Lung (tissue), 12 donors: Measurements from ENCODE around the gene MAP10. TPM values are rescaled to one million over a fixed set of nuclear protein-coding genes. Genes with fewer than 3 reads are reported as not detected.

Experiments used
- ATAC-seq: fragments of 200-7000 bp; cut with Tn5 transposase; one replicate; pipeline ENCODE4 v1.9.1; 2020; ENCODE audit warnings: moderate number of reproducible peaks; ENCODE audit not compliant: insufficient read depth, low FRiP score
- DNase-seq, 3 donors: peaks; one replicate each; pipeline ENCODE4 v3.0.0-alpha.2; 2013 to 2017
- H3K27ac ChIP-seq, 2 donors: one replicate each; pipeline ENCODE4 v1.5.1; 2013; ENCODE audit warnings: mild to moderate bottlenecking in 2 of 2, moderate library complexity in 2 of 2, control low read depth in 1 of 2, inconsistent platforms in 1 of 2, low read depth in 1 of 2, low read length in 1 of 2
- H3K27me3 ChIP-seq, 3 donors: one replicate each; pipeline ENCODE4 v1.5.1; 2013; ENCODE audit warnings: low read length in 2 of 3; ENCODE audit not compliant: control insufficient read depth in 3 of 3, insufficient read depth in 3 of 3
- H3K36me3 ChIP-seq, 4 donors: one replicate each; pipeline ENCODE4 v1.5.1; 2013; ENCODE audit warnings: low read length in 4 of 4, mild to moderate bottlenecking in 1 of 4, moderate library complexity in 1 of 4; ENCODE audit not compliant: control insufficient read depth in 4 of 4, insufficient read depth in 4 of 4
- H3K4me1 ChIP-seq, 5 donors: one replicate each; pipeline ENCODE4 v1.5.1; 2013; ENCODE audit warnings: low read length in 5 of 5, mild to moderate bottlenecking in 2 of 5, moderate library complexity in 1 of 5; ENCODE audit not compliant: control insufficient read depth in 5 of 5, insufficient read depth in 5 of 5
- H3K4me3 ChIP-seq: one replicate; pipeline ENCODE4 v1.5.1; 2013; ENCODE audit warnings: mild to moderate bottlenecking, control low read depth, moderate library complexity
- H3K9ac ChIP-seq, 2 donors: one replicate each; pipeline ENCODE4 v1.5.1; 2013; ENCODE audit warnings: low read length in 2 of 2, control low read depth in 1 of 2; ENCODE audit not compliant: insufficient read depth in 1 of 2
- H3K9me3 ChIP-seq, 4 donors: one replicate each; pipeline ENCODE4 v1.5.1; 2013; ENCODE audit warnings: low read length in 3 of 4, mild to moderate bottlenecking in 1 of 4, moderate library complexity in 1 of 4; ENCODE audit not compliant: control insufficient read depth in 4 of 4, insufficient read depth in 3 of 4
- WGBS, 2 donors: extraction: QIAGEN DNeasy Blood & Tissue Kit; methylation state at CpG; one replicate each; pipeline ENCODE4 v1.1.7; 2013; 5-methylcytosine and 5-hydroxymethylcytosine counted together
- polyA plus RNA-seq, 2 donors: library from polyadenylated mRNA; stranded (reverse); fragments of 200-250 nt; gene quantifications; one replicate each; pipeline ENCODE4 v1.2.1, GENCODE V29; 2013
- total RNA-seq, 2 donors: library from RNA; depleted of rRNA in 1 of 2; stranded (reverse); fragments of >200 nt in 1 of 2; gene quantifications; one replicate each; pipeline ENCODE4 v1.2.1, GENCODE V29; 2014 to 2021
- TF ChIP-seq, protein P1 (sequence below): IDR thresholded peaks from 2 replicates; pipeline ENCODE4 v1.5.1; 2012; ENCODE audit warnings: mild to moderate bottlenecking; ENCODE audit errors: control extremely low read depth, extremely low read depth
- donor health status: control.
- donor health status: control.
- donor health status: Bipolar disorder and iron deficiency.
- donor health status: healthy.
- donor health status: DM: yes; HTN: yes; CAD: no.

The MAP10 gene
- total and polyA plus RNA-seq, 4 donors, result 0.57 to 3.0 (median 2.1) TPM

DNA sequence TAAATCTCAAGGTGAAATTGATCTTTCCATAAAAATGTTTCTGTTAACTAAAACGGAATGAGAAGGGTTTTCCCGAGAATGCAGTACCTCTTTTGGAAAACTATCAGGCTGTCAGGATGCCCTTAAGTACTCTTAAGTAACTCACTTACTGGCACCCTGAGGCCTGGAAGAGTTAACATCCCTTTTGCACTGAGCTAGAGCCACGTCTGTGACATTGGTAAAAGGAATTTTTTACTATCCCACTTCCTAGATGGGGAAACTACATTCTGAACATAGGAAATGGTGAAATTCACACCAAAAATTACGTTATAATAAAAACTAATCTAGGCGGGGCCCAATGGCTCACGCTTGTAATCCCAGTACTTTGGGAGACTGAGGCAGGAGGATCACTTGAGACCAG is 39.7 kb upstream of the MAP10 start:
- TF ChIP-seq, protein P1, sequence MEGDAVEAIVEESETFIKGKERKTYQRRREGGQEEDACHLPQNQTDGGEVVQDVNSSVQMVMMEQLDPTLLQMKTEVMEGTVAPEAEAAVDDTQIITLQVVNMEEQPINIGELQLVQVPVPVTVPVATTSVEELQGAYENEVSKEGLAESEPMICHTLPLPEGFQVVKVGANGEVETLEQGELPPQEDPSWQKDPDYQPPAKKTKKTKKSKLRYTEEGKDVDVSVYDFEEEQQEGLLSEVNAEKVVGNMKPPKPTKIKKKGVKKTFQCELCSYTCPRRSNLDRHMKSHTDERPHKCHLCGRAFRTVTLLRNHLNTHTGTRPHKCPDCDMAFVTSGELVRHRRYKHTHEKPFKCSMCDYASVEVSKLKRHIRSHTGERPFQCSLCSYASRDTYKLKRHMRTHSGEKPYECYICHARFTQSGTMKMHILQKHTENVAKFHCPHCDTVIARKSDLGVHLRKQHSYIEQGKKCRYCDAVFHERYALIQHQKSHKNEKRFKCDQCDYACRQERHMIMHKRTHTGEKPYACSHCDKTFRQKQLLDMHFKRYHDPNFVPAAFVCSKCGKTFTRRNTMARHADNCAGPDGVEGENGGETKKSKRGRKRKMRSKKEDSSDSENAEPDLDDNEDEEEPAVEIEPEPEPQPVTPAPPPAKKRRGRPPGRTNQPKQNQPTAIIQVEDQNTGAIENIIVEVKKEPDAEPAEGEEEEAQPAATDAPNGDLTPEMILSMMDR, result no peak
- no peak overlapping the region for H3K4me3 ChIP-seq
- DNase-seq, result no peak
- ATAC-seq, result no peak
- H3K9ac ChIP-seq, result no peak overlapping the region
- H3K9me3 ChIP-seq, result no peaks in the 10 kb centered on the region
- H3K27ac ChIP-seq, result no peak overlapping the region
- peaks cover 0 to 15% (median 2%) of the 10 kb centered on the region in 5 donors for H3K4me1 ChIP-seq
- WGBS, 2 donors, result 31 to 65% methylated on average over 6 of the region's 6 CpGs
- no peaks in the 10 kb centered on the region for H3K27me3 ChIP-seq
- no peaks in the 10 kb centered on the region for H3K36me3 ChIP-seq

DNA sequence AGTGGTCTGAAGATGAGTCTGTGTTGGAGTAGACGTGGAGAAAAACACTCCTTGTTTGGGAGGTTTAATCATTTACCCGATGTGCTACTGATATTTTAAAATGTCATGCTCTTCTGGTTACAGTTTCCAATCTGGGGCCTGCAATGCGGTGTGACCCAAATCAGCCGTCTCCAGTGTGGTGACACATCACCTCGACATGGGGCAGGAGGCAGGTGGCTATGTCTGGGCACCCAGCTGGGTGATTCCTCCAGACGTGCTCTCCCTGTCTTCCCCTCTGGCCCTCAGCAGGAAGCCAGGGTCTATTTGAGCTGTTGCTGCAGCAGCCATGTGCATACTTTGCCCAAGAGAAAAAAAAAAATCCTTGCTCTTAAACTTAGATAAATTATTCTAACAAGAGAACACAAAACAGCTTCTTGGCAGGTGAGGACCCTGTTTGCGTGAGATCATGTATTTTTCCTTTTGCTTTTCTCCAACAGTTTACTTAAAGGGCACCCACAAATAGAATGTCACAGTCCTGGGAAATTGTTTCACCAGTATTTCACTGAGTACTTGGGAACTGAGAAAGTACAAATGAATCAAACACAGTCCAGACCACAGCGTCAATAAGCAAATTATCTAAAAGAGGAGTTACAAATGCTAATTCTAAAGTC is 38.9 kb upstream of the MAP10 start:
- TF ChIP-seq, protein P1, result no peak
- peak in 1 of 3 donors; percentile 15 for DNase-seq
- peaks cover 0 to 15% (median 2%) of the 10 kb centered on the region in 5 donors for H3K4me1 ChIP-seq
- no peak overlapping the region for H3K9ac ChIP-seq
- ATAC-seq, result no peak
- H3K27ac ChIP-seq, result no peak overlapping the region
- H3K4me3 ChIP-seq, result no peak overlapping the region
- H3K36me3 ChIP-seq, result no peaks in the 10 kb centered on the region
- no peaks in the 10 kb centered on the region for H3K9me3 ChIP-seq
- 57% methylated on average over 8 of the region's 8 CpGs for WGBS, 2 donors
- H3K27me3 ChIP-seq, result no peaks in the 10 kb centered on the region

- H3K9me3 ChIP-seq, result no peaks in the 10 kb centered on the region
- no peak overlapping the region for H3K9ac ChIP-seq
- H3K27ac ChIP-seq, result peak overlapping the region in 1 of 2 donors; percentile 9
- no peak for ATAC-seq
- H3K27me3 ChIP-seq, result no peaks in the 10 kb centered on the region
- WGBS, 2 donors, result 62 to 63% methylated on average over 1 of the region's 1 CpG
- H3K36me3 ChIP-seq, result no peaks in the 10 kb centered on the region
- peaks cover 0 to 15% (median 2%) of the 10 kb centered on the region in 5 donors for H3K4me1 ChIP-seq
- DNase-seq, result peak in 1 of 3 donors; percentile 11
- no peak overlapping the region for H3K4me3 ChIP-seq
- TF ChIP-seq, protein P1, result no peak
Measured at GRCh38 chr1:232766904-232767303, 38.3 kb upstream of the MAP10 start.
